Measurements from ENCODE around the gene HMCN2. TPM values are rescaled to one million over a fixed set of nuclear protein-coding genes. Genes with fewer than 3 reads are reported as not detected.

The HMCN2 gene
- total RNA-seq, 2 donors from 2014 or later = 20.1 to 30.6 TPM

GRCh38 chr9:130230631-130231030 is 34.9 kb upstream of the HMCN2 start:
- H3K27me3 ChIP-seq = no peaks in the 10 kb centered on the region
- intact Hi-C loops (cut with DNase I) = loop anchor here (5.0 to 10.0 kb wide), 2 partner anchors 73 to 346 kb away; no protein-coding TSS in a partner anchor
- H3K9ac ChIP-seq (ENCODE audit: low read depth in 2 of 2, low read length in 2 of 2) = no peak overlapping the region
- H3K4me3 ChIP-seq = no peak overlapping the region
- H3K9me3 ChIP-seq = no peaks in the 10 kb centered on the region
- H3K4me1 ChIP-seq = no peaks in the 10 kb centered on the region
- H3K36me3 ChIP-seq = no peaks in the 10 kb centered on the region
- DNase-seq = no peak
- no peak overlapping the region for H3K27ac ChIP-seq
- TF ChIP-seq CTCF (IDR thresholded peaks at IDR 0.05) = no peak

- no peak for TF ChIP-seq CTCF (IDR thresholded peaks at IDR 0.05)
- Histone ChIP-seq H3K4me3 (no peak overlapping the region), H3K9me3 (no peaks in the 10 kb centered on the region), H3K4me1 (no peaks in the 10 kb centered on the region), H3K36me3 (no peaks in the 10 kb centered on the region), H3K9ac (ENCODE audit: low read depth in 2 of 2, low read length in 2 of 2) (no peak overlapping the region), H3K27ac (no peak overlapping the region), H3K27me3 (no peaks in the 10 kb centered on the region)
- DNase-seq = no peak
- intact Hi-C loops (cut with DNase I) = loop anchor here (5.0 to 10.0 kb wide), 2 partner anchors 76 to 348 kb away; no protein-coding TSS in a partner anchor
Observed at GRCh38 chr9:130232899-130233586, 32.5 kb upstream of the HMCN2 start.

- H3K27ac ChIP-seq = no peak overlapping the region
- intact Hi-C loops (cut with DNase I) = loop anchor here (5.0 to 10.0 kb wide), 2 partner anchors 76 to 349 kb away; no protein-coding TSS in a partner anchor
- no peaks in the 10 kb centered on the region for H3K27me3 ChIP-seq
- no peaks in the 10 kb centered on the region for H3K4me1 ChIP-seq
- no peak overlapping the region for H3K9ac ChIP-seq (ENCODE audit: low read depth in 2 of 2, low read length in 2 of 2)
- H3K4me3 ChIP-seq = no peak overlapping the region
- H3K9me3 ChIP-seq = no peaks in the 10 kb centered on the region
- no peak for DNase-seq
- no peaks in the 10 kb centered on the region for H3K36me3 ChIP-seq
- no peak for TF ChIP-seq CTCF (IDR thresholded peaks at IDR 0.05)
Observed at GRCh38 chr9:130233587-130233945, 32.0 kb upstream of the HMCN2 start.

- H3K9me3 ChIP-seq = no peaks in the 10 kb centered on the region
- no peaks in the 10 kb centered on the region for H3K4me1 ChIP-seq
- no peak for TF ChIP-seq CTCF (IDR thresholded peaks at IDR 0.05)
- H3K36me3 ChIP-seq = no peaks in the 10 kb centered on the region
- no peak overlapping the region for H3K9ac ChIP-seq (ENCODE audit: low read depth in 2 of 2, low read length in 2 of 2)
- DNase-seq = no peak
- no peak overlapping the region for H3K27ac ChIP-seq
- H3K4me3 ChIP-seq = no peak overlapping the region
- intact Hi-C loops (cut with DNase I) = loop anchor here (5.0 to 10.0 kb wide), 2 partner anchors 77 to 350 kb away; no protein-coding TSS in a partner anchor
- no peaks in the 10 kb centered on the region for H3K27me3 ChIP-seq
Observed at GRCh38 chr9:130234340-130235260, 31.0 kb upstream of the HMCN2 start.

GRCh38 chr9:130235558-130236435 is 29.8 kb upstream of the HMCN2 start:
- H3K36me3 ChIP-seq = no peaks in the 10 kb centered on the region
- peak; percentile 63 for DNase-seq
- H3K4me1 ChIP-seq = no peaks in the 10 kb centered on the region
- H3K27ac ChIP-seq = no peak overlapping the region
- H3K4me3 ChIP-seq = no peak overlapping the region
- no peaks in the 10 kb centered on the region for H3K27me3 ChIP-seq
- H3K9ac ChIP-seq (ENCODE audit: low read depth in 2 of 2, low read length in 2 of 2) = no peak overlapping the region
- TF ChIP-seq CTCF (IDR thresholded peaks at IDR 0.05) = peak; percentile 99
- intact Hi-C loops (cut with DNase I) = loop anchor here (2.0 to 10.0 kb wide), 2 partner anchors 127 to 351 kb away; no protein-coding TSS in a partner anchor
- H3K9me3 ChIP-seq = no peaks in the 10 kb centered on the region
